ENCODE measurements around the gene CDCA3. TPM values are rescaled to one million over a fixed set of nuclear protein-coding genes. Genes with fewer than 3 reads are reported as not detected.

Gene CDCA3
- total and polyA plus RNA-seq, 2 of the 13 experiments (the other 11 are each of a cell fraction or from before 2014, with no cell fraction given): 32.7 to 56.5 TPM

DNA sequence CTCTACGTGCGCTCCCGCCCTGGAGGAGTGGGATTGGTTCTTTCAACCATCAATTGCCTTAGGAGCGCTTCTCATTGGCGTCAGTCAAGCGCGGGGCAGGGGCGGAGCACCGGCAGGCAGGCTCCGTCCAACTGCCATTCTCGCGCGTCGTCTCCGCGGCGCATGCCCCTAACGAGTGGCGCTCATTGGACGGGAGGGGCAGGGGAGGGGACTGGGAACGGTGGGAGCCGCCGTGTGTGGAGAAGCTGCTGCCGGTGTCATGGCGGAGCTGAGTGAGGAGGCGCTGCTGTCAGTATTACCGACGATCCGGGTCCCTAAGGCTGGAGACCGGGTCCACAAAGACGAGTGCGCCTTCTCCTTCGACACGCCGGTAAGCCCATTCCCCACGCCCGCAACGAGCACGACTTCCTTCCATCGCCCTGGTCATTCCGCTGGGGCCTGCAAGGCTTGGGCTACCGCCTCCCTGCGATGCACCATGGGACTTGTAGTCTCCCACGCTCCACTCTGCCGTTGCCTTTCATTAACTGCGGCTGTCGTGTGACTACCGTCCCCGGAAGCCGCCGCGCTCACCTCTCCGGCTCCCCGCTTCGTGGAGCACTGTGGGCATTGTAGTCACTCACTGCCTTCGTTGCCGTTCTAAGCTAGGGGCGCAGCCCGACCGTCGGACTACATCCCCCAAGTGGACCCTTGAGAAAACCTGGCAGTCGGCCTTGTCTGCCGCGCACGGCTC lies 1.0 kb upstream of the CDCA3 start, which contains the start of gene USP5 (continued):
- TF ChIP-seq, protein P1, sequence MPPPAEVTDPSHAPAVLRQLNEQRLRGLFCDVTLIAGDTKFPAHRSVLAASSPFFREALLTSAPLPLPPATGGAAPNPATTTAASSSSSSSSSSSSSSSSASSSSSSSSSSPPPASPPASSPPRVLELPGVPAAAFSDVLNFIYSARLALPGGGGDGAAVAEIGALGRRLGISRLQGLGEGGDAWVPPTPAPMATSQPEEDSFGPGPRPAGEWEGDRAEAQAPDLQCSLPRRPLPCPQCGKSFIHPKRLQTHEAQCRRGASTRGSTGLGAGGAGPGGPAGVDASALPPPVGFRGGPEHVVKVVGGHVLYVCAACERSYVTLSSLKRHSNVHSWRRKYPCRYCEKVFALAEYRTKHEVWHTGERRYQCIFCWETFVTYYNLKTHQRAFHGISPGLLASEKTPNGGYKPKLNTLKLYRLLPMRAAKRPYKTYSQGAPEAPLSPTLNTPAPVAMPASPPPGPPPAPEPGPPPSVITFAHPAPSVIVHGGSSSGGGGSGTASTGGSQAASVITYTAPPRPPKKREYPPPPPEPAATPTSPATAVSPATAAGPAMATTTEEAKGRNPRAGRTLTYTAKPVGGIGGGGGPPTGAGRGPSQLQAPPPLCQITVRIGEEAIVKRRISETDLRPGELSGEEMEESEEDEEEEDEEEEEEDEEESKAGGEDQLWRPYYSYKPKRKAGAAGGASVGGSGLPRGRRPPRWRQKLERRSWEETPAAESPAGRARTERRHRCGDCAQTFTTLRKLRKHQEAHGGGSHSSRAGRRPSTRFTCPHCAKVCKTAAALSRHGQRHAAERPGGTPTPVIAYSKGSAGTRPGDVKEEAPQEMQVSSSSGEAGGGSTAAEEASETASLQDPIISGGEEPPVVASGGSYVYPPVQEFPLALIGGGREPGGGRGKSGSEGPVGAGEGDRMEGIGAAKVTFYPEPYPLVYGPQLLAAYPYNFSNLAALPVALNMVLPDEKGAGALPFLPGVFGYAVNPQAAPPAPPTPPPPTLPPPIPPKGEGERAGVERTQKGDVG (CRISPR knock-in tag; IDR thresholded peaks at IDR 0.05; ENCODE audit: borderline replicate concordance): no peak
- TF ChIP-seq MBNL3 (CRISPR knock-in tag; conservative IDR thresholded peaks at IDR 0.05) (no peak), PITX1 (CRISPR knock-in tag; IDR thresholded peaks at IDR 0.05) (peak; percentile 66), PCBP1 (IDR thresholded peaks at IDR 0.05; ENCODE audit: borderline replicate concordance, low read depth, low read length) (peak; percentile 88; the same call in 1 of the 2 replicates), AGO2 (optimal IDR thresholded peaks at IDR 0.05; ENCODE audit: low read depth, low read length) (no peak), ZBTB3 (CRISPR knock-in tag; IDR thresholded peaks at IDR 0.05; ENCODE audit: borderline replicate concordance, low read depth) (no peak), ZNF264 (CRISPR knock-in tag; IDR thresholded peaks at IDR 0.05) (no peak), KDM6A (CRISPR knock-in tag; IDR thresholded peaks at IDR 0.05; ENCODE audit: low read depth) (no peak), NKX3-1 (CRISPR knock-in tag; IDR thresholded peaks at IDR 0.05) (peak; percentile 7; the same call in 1 of the 2 replicates), ZNF775 (CRISPR knock-in tag; IDR thresholded peaks at IDR 0.05; ENCODE audit: borderline replicate concordance) (no peak; the same call in 1 of the 2 replicates), PAX8 (CRISPR knock-in tag; IDR thresholded peaks at IDR 0.05; ENCODE audit: borderline replicate concordance) (0 out of 2 replicates have a peak, but pooled peaks have one; percentile 56), ZNF383 (CRISPR knock-in tag; IDR thresholded peaks at IDR 0.05; ENCODE audit: borderline replicate concordance) (peak; percentile 80; the same call in 1 of the 2 replicates), ZNF768 (CRISPR knock-in tag; IDR thresholded peaks at IDR 0.05) (no peak), JDP2 (CRISPR knock-in tag; IDR thresholded peaks at IDR 0.05; ENCODE audit: borderline replicate concordance) (no peak), ZFP36 (IDR thresholded peaks at IDR 0.05; ENCODE audit: borderline replicate concordance, low read depth, low read length, partially characterized antibody) (no peak), NFYC (CRISPR knock-in tag; IDR thresholded peaks at IDR 0.05) (peak; percentile 90), TMF1 (CRISPR knock-in tag; IDR thresholded peaks at IDR 0.05; ENCODE audit: low read depth) (no peak), ZFAT (CRISPR knock-in tag; conservative IDR thresholded peaks at IDR 0.05) (no peak), ZEB1 (IDR thresholded peaks at IDR 0.05; ENCODE audit: insufficient replicate concordance, low read depth) (no peak)
- TF ChIP-seq, protein P2, sequence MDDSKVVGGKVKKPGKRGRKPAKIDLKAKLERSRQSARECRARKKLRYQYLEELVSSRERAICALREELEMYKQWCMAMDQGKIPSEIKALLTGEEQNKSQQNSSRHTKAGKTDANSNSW (CRISPR knock-in tag; IDR thresholded peaks at IDR 0.05; ENCODE audit: borderline replicate concordance): 0 out of 2 replicates have a peak, but pooled peaks have one; percentile 37
- TF ChIP-seq, protein P3, sequence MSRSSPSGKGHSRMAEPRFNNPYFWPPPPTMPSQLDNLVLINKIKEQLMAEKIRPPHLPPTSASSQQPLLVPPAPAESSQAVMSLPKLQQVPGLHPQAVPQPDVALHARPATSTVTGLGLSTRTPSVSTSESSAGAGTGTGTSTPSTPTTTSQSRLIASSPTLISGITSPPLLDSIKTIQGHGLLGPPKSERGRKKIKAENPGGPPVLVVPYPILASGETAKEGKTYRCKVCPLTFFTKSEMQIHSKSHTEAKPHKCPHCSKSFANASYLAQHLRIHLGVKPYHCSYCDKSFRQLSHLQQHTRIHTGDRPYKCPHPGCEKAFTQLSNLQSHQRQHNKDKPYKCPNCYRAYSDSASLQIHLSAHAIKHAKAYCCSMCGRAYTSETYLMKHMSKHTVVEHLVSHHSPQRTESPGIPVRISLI (CRISPR knock-in tag; IDR thresholded peaks at IDR 0.05; ENCODE audit: borderline replicate concordance): no peak
- TF ChIP-seq, protein P4, sequence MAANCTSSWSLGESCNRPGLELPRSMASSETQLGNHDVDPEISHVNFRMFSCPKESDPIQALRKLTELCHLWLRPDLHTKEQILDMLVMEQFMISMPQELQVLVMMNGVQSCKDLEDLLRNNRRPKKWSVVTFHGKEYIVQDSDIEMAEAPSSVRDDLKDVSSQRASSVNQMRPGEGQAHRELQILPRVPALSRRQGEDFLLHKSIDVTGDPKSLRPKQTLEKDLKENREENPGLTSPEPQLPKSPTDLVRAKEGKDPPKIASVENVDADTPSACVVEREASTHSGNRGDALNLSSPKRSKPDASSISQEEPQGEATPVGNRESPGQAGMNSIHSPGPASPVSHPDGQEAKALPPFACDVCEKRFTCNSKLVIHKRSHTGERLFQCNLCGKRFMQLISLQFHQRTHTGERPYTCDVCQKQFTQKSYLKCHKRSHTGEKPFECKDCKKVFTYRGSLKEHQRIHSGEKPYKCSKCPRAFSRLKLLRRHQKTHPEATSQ (CRISPR knock-in tag; IDR thresholded peaks at IDR 0.05; ENCODE audit: borderline replicate concordance): no peak
- TF ChIP-seq, protein P5, sequence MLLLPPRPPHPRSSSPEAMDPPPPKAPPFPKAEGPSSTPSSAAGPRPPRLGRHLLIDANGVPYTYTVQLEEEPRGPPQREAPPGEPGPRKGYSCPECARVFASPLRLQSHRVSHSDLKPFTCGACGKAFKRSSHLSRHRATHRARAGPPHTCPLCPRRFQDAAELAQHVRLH (CRISPR knock-in tag; IDR thresholded peaks at IDR 0.05; ENCODE audit: borderline replicate concordance, low read depth): 0 out of 2 replicates have a peak, but pooled peaks have one; percentile 22

Measured in HepG2 (cell line).